OCI-LY3 (cell line): ENCODE measurements around the gene CIB1.

Experiments
- H2AFZ ChIP-seq: fragments of 200-600, 300-600 bp; shearing (Covaris generic); 2 replicates; pipeline ENCODE4 v1.6.0; 2014; ENCODE audit warnings: antibody characterized with exemption, low read depth, low read length
- H3K27ac ChIP-seq: fragments of 200-600, 300-600 bp; sonication (generic); 2 replicates; pipeline ENCODE4 v1.5.1; 2014; ENCODE audit warnings: mild to moderate bottlenecking, low read length, moderate library complexity, mixed read lengths
- H3K27me3 ChIP-seq: fragments of 200-600, 300-600 bp; sonication (generic); 2 replicates; pipeline ENCODE4 v1.6.1; 2014; ENCODE audit warnings: low read depth, low read length, mixed read lengths
- H3K36me3 ChIP-seq: fragments of 200-600, 300-600 bp; sonication (generic); replicated peaks from 2 replicates; pipeline ENCODE3; 2014; ENCODE audit warnings: low read depth, low read length, mixed read lengths
- H3K4me1 ChIP-seq: fragments of 300-600, 200-600 bp; sonication (generic); 2 replicates; pipeline ENCODE4 v1.6.1; 2014; ENCODE audit warnings: low read length, mixed read lengths
- H3K4me2 ChIP-seq: fragments of 200-600, 300-600 bp; sonication (generic); 2 replicates; pipeline ENCODE4 v1.6.1; 2014; ENCODE audit warnings: low read length, mixed read lengths
- H3K4me3 ChIP-seq: fragments of 300-600, 200-600 bp; sonication (generic); 2 replicates; pipeline ENCODE4 v1.5.1; 2014; ENCODE audit warnings: antibody characterized with exemption, mild to moderate bottlenecking, low read length, moderate library complexity
- H3K79me2 ChIP-seq: fragments of 300-600, 200-600 bp; shearing (Covaris generic); 2 replicates; pipeline ENCODE4 v1.6.1; 2014; ENCODE audit warnings: mild to moderate bottlenecking, low read length, mixed read lengths
- H3K9ac ChIP-seq: fragments of 300-600, 200-600 bp; shearing (Covaris generic); 2 replicates; pipeline ENCODE4 v1.6.0; 2014; ENCODE audit warnings: mild to moderate bottlenecking, low read length, moderate library complexity
- H3K9me3 ChIP-seq: fragments of 200-600, 300-600 bp; shearing (Covaris generic); 2 replicates; pipeline ENCODE4 v1.6.1; 2014; ENCODE audit warnings: low read length, mixed read lengths; ENCODE audit not compliant: insufficient read depth
- H4K20me1 ChIP-seq: fragments of 200-600, 300-600 bp; sonication (generic); 2 replicates; pipeline ENCODE4 v1.6.1; 2016; ENCODE audit warnings: low read length, mixed read lengths; ENCODE audit not compliant: insufficient read depth
- CTCF ChIP-seq: fragments of 200-600, 300-600 bp; sonication (generic); IDR thresholded peaks from 2 replicates; pipeline ENCODE4 v1.5.1; 2014; ENCODE audit warnings: antibody characterized with exemption, low read length, low read depth
- EZH2phosphoT487 ChIP-seq: fragments of 200-600 bp; shearing (Covaris generic); IDR thresholded peaks from 2 replicates; pipeline ENCODE4 v1.6.1; 2018; ENCODE audit warnings: antibody characterized with exemption, mixed run types, low read depth

CIB1 gene

DNA sequence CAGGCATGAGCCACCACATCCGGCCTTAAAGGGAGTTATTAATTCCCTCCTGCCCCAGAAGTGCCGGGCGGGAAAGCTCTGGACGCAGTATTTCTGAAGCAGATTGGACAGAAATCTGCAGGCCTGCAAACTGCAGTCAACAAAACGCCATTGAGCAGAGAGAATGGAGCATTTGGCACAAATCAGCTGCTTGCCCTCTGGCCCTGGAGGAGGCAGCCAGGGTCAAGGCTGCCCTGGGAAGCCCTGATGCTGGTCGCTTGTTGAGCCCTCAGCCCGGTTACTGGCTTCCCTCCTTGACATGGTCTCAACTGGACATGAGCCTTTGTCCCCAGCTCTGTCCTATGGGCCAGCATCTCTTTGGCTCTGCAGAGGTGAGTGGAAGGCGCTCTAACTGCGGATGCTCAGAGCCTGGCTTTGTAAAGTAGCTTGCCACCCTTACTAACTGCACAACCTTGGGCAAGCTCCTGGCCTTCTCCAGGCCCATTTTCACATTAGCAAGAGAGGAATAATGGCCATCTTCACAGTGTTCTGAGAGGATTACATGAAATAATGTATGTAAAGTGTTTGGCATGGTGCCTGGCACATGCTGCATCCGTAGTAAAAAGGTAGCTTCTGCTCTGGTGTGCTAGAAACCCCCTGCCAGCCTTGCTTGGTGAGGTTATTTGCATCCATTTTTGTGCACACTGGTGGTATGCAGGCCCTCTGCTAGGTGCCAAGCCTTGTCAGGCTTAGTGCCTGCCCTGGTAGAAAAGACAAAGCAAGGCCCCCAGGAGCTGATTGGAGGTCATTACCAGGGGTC, 28.5 kb downstream of the CIB1 start:
- Histone ChIP-seq H4K20me1 (no peaks in the 10 kb centered on the region), H3K36me3 (no peaks in the 10 kb centered on the region), H3K27ac (no peak overlapping the region), H3K9me3 (no peaks in the 10 kb centered on the region), H3K27me3 (peaks cover 5% of the 10 kb centered on the region; the same call in 1 of the 2 replicates), H3K4me1 (peaks cover 17% of the 10 kb centered on the region), H3K9ac (no peak overlapping the region), H2AFZ (no peak overlapping the region), H3K4me3 (no peak overlapping the region), H3K79me2 (no peaks in the 10 kb centered on the region), H3K4me2 (no peak overlapping the region)
- no peak for TF ChIP-seq EZH2phosphoT487
- no peak for TF ChIP-seq CTCF

GRCh38 chr15:90203922-90204321, 29.8 kb downstream of the CIB1 start:
- Histone ChIP-seq H3K4me2 (no peak overlapping the region), H4K20me1 (no peaks in the 10 kb centered on the region), H3K27ac (no peak overlapping the region)

DNA sequence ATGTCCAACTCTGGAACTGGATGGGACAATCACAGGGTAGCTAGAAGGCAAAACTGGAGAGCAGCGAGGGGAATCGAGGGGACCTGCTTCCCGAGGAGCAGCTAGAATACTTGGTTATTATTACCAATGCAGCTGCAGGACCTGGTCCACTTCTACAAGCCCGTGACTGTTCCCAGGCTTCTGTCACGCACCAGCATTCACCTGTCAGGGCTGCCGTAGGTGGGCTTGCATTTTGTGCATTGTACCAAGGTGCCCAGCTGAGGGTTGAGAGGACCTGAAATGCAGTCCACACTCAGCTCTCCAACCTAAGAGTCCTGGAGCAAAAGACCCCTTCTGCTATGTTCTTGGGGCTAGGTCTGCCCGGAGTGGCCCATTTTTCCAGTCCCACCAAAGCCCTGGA, 30.3 kb downstream of the CIB1 start:
- H3K36me3 ChIP-seq: no peaks in the 10 kb centered on the region

More at GRCh38 chr15:90203922-90204321, 29.8 kb downstream of the CIB1 start:
- no peaks in the 10 kb centered on the region for H3K9me3 ChIP-seq
- no peak overlapping the region for H2AFZ ChIP-seq
- TF ChIP-seq CTCF (no peak), EZH2phosphoT487 (no peak)
- H3K4me3 ChIP-seq: no peak overlapping the region
- no peaks in the 10 kb centered on the region for H3K79me2 ChIP-seq
- no peak overlapping the region for H3K9ac ChIP-seq
- H3K36me3 ChIP-seq: no peaks in the 10 kb centered on the region
- peaks cover 5% of the 10 kb centered on the region; the same call in 1 of the 2 replicates for H3K27me3 ChIP-seq
- peaks cover 10% of the 10 kb centered on the region for H3K4me1 ChIP-seq

More for the DNA sequence above, 30.3 kb downstream of the CIB1 start:
- Histone ChIP-seq H3K79me2 (no peaks in the 10 kb centered on the region), H3K4me2 (no peak overlapping the region), H3K27ac (no peak overlapping the region), H4K20me1 (no peaks in the 10 kb centered on the region), H2AFZ (no peak overlapping the region), H3K27me3 (peaks cover 5% of the 10 kb centered on the region; the same call in 1 of the 2 replicates), H3K9me3 (no peaks in the 10 kb centered on the region), H3K9ac (no peak overlapping the region), H3K4me3 (no peak overlapping the region), H3K4me1 (peaks cover 10% of the 10 kb centered on the region)
- TF ChIP-seq EZH2phosphoT487: no peak
- TF ChIP-seq CTCF: no peak
